COLO668 (cell line): ENCODE results near the gene EVI2A.

Experiments
- DNase-seq: peaks from one replicate; lab custom pipeline; 2025; ENCODE audit not compliant: unreplicated experiment; lab: John Stamatoyannopoulos, UW

EVI2A gene

GRCh38 chr17:31279401-31279800, 42.0 kb downstream of the EVI2A start:
- no peak for DNase-seq

GRCh38 chr17:31275116-31275515, 46.3 kb downstream of the EVI2A start:
- DNase-seq = no peak

GRCh38 chr17:31274252-31274651, 47.2 kb downstream of the EVI2A start:
- DNase-seq = no peak

GRCh38 chr17:31273516-31273915, 47.9 kb downstream of the EVI2A start:
- DNase-seq = no peak

- no peak for DNase-seq
Observed at GRCh38 chr17:31272803-31273202, 48.6 kb downstream of the EVI2A start.

GRCh38 chr17:31272236-31272635, 49.2 kb downstream of the EVI2A start:
- no peak for DNase-seq

GRCh38 chr17:31269578-31269983, 51.8 kb downstream of the EVI2A start:
- DNase-seq = no peak

- no peak for DNase-seq
Observed at GRCh38 chr17:31269036-31269577, 52.3 kb downstream of the EVI2A start.
